K562 (cell line): ENCODE measurements around the gene AKR1D1. TPM values are rescaled to one million over a fixed set of nuclear protein-coding genes. Genes with fewer than 3 reads are reported as not detected.
A peak's percentile ranks its signal among the peaks of the same experiment; 100 is the strongest.

Experiments
- ATAC-seq: fragments of 200-7000 bp; cut with Tn5 transposase; 3 replicates; pipeline ENCODE4 v1.9.1; 2020; ENCODE audit warnings: moderate library complexity
- BruUV-seq: library from RNA; stranded (reverse); fragments of 400-500 nt; replicated peaks from 2 replicates; lab custom pipeline; 2021; lab: Mats Ljungman, UMichigan
- CTCF ChIA-PET: fragments of 300-600 bp; formaldehyde crosslinking; extraction: SDS; loops from one replicate; lab custom pipeline; 2021; ENCODE audit warnings: low intra/inter-chr PET ratio; lab: Yijun Ruan, JAX
- POLR2A ChIA-PET: fragments of 300-600, 350-650 bp; sonication (Branson Sonifier 250); formaldehyde crosslinking; extraction: SDS; loops from one replicate; lab custom pipeline; 2021; ENCODE audit warnings: antibody characterized with exemption, inconsistent platforms; lab: Yijun Ruan, JAX
- DNase-seq, 4 experiments: peaks; one replicate each; pipeline versions ENCODE4 v3.0.0 to v3.0.0-alpha.2; 2011 to 2018; ENCODE audit warnings: low spot score in 3 of 4, mixed read lengths in 3 of 4; ENCODE audit errors: extremely low read depth in 1 of 4
- FAIRE-seq: peaks from 2 replicates; lab custom pipeline; 2011; peaks lifted over from hg19 to GRCh38; lab: Jason Lieb, UNC
- H2AFZ ChIP-seq: 2 replicates; pipeline ENCODE4 v1.6.0; 2011; ENCODE audit warnings: low read depth, low read length, control low read depth, inconsistent platforms
- H3K27ac ChIP-seq: fragments of 200-600 bp; 3 replicates; pipeline ENCODE4 v1.8.0; 2011; ENCODE audit warnings: low read depth, mild to moderate bottlenecking, control low read depth, inconsistent platforms, low read length, moderate library complexity, mixed read lengths; ENCODE audit errors: extremely low read depth
- H3K27me3 ChIP-seq, 2 experiments: fragments of 300-600 bp in 1 of 2; 2 replicates in 1 of 2; 3 replicates in 1 of 2; pipeline versions ENCODE4 v1.6.0 to v1.8.0; 2011; ENCODE audit warnings: inconsistent platforms in 2 of 2, low read length in 2 of 2, mild to moderate bottlenecking in 1 of 2, mixed read lengths in 1 of 2, moderate library complexity in 1 of 2; ENCODE audit not compliant: control insufficient read depth in 2 of 2, insufficient read depth in 2 of 2
- H3K36me3 ChIP-seq: fragments of 300-600 bp; 3 replicates; pipeline ENCODE4 v1.8.0; 2011; ENCODE audit warnings: mild to moderate bottlenecking, low read length, inconsistent platforms; ENCODE audit not compliant: control insufficient read depth, insufficient read depth
- H3K4me1 ChIP-seq, 2 experiments: fragments of 200-600 bp in 1 of 2; replicated peaks in 1 of 2; 2 replicates in 1 of 2; 3 replicates in 1 of 2; pipeline versions ENCODE4 v1.5.1 to v1.8.0; 2011; ENCODE audit warnings: inconsistent platforms in 2 of 2, low read length in 2 of 2, mild to moderate bottlenecking in 1 of 2, mixed read lengths in 1 of 2, moderate library complexity in 1 of 2; ENCODE audit not compliant: control insufficient read depth in 2 of 2, insufficient read depth in 2 of 2
- H3K4me2 ChIP-seq: 2 replicates; pipeline ENCODE4 v1.6.1; 2011; ENCODE audit warnings: low read length, control low read depth, inconsistent platforms, mixed read lengths; ENCODE audit not compliant: insufficient read depth
- H3K4me3 ChIP-seq: fragments of 200-600 bp; sonication (generic), shearing (Covaris generic); 2 replicates; pipeline ENCODE4 v1.5.1; 2016; ENCODE audit warnings: control low read depth, inconsistent platforms
- H3K79me2 ChIP-seq: fragments of 200-600 bp; 3 replicates; pipeline ENCODE4 v1.8.0; 2011; ENCODE audit warnings: low read length, inconsistent platforms; ENCODE audit not compliant: control insufficient read depth, insufficient read depth
- H3K9ac ChIP-seq, 2 experiments: 2 replicates each; pipeline versions ENCODE4 v1.6.0 to v1.6.1; 2011; ENCODE audit warnings: low read depth in 2 of 2, low read length in 2 of 2, control low read depth in 1 of 2, inconsistent platforms in 1 of 2, mild to moderate bottlenecking in 1 of 2, mixed read lengths in 1 of 2; ENCODE audit not compliant: insufficient read depth in 1 of 2
- H3K9me1 ChIP-seq: one replicate; pipeline ENCODE4 v1.6.0; 2011; ENCODE audit warnings: inconsistent platforms, mild to moderate bottlenecking, low read length, moderate library complexity; ENCODE audit not compliant: control insufficient read depth, insufficient read depth
- H3K9me3 ChIP-seq: replicated peaks from 2 replicates; pipeline ENCODE4 v1.5.1; 2011; ENCODE audit warnings: low read depth, low read length, inconsistent platforms; ENCODE audit not compliant: control insufficient read depth, insufficient read depth
- H4K20me1 ChIP-seq: replicated peaks from 2 replicates; pipeline ENCODE4 v1.6.1; 2011; ENCODE audit warnings: low read length, inconsistent platforms, mixed read lengths; ENCODE audit not compliant: control insufficient read depth, insufficient read depth
- ARID1B ChIP-seq: fragments of 450-650 bp; IDR thresholded peaks from 2 replicates; pipeline ENCODE4 v1.6.1; 2016; ENCODE audit warnings: antibody characterized with exemption, mild to moderate bottlenecking, inconsistent platforms
- C11orf30 ChIP-seq: fragments of 450-650 bp; IDR thresholded peaks from 2 replicates; pipeline ENCODE4 v1.6.1; 2016; ENCODE audit warnings: low read depth, mild to moderate bottlenecking
- CBFA2T3 ChIP-seq: fragments of 450-650 bp; IDR thresholded peaks from 2 replicates; pipeline ENCODE4 v1.6.1; 2017
- FOSL1 ChIP-seq: fragments of 200-800 bp; sonication (Bioruptor generic); conservative IDR thresholded peaks from 2 replicates; pipeline ENCODE4 v1.6.1; 2016; ENCODE audit warnings: missing genetic modification characterization, missing compliant biosample characterization
- FOXK1 ChIP-seq: sonication (generic); formaldehyde crosslinking; IDR thresholded peaks from 2 replicates; pipeline ENCODE4 v1.8.0; 2022; ENCODE audit warnings: missing genetic modification reagents, mild to moderate bottlenecking, borderline replicate concordance
- HMG20A ChIP-seq: fragments of 450-650 bp; formaldehyde crosslinking; conservative IDR thresholded peaks from 2 replicates; pipeline ENCODE4 v1.4.0; 2020; ENCODE audit warnings: mild to moderate bottlenecking, mixed read lengths
- POLR3G ChIP-seq: IDR thresholded peaks from 2 replicates; pipeline ENCODE4 v1.6.1; 2011; ENCODE audit not compliant: insufficient read length, insufficient replicate concordance; ENCODE audit errors: extremely low read depth
- RBM34 ChIP-seq: fragments of 200-400 bp; formaldehyde crosslinking; IDR thresholded peaks from 2 replicates; pipeline ENCODE4 v1.6.1; 2018; ENCODE audit warnings: low read length, borderline replicate concordance; ENCODE audit not compliant: insufficient read depth
- SMC3 ChIP-seq: conservative IDR thresholded peaks from 2 replicates; pipeline ENCODE4 v1.6.1; 2011; ENCODE audit warnings: low read depth, low read length, improper control_type of control experiment; ENCODE audit not compliant: insufficient read depth
- SPI1 ChIP-seq: IDR thresholded peaks from 2 replicates; pipeline ENCODE4 v1.6.1; 2011; ENCODE audit warnings: low read depth, low read length, control low read depth, borderline replicate concordance
- TCF3 ChIP-seq: sonication (generic); formaldehyde crosslinking; IDR thresholded peaks from 2 replicates; pipeline ENCODE4 v1.4.0; 2020; ENCODE audit warnings: mild to moderate bottlenecking, missing genetic modification reagents
- ZNF224 ChIP-seq: sonication (generic); formaldehyde crosslinking; IDR thresholded peaks from 2 replicates; pipeline ENCODE4 v1.8.0; 2022; ENCODE audit warnings: mild to moderate bottlenecking, missing genetic modification reagents
- ZSCAN32 ChIP-seq: fragments of 450-650 bp; formaldehyde crosslinking; IDR thresholded peaks from 2 replicates; pipeline ENCODE4 v1.4.0; 2020; ENCODE audit warnings: mild to moderate bottlenecking, moderate library complexity
- WGBS: fragments of 100-300 bp; shearing (Covaris generic); methylation state at CpG from one replicate; pipeline ENCODE4 v1.1.6; 2016; ENCODE audit warnings: low coverage, mixed read lengths; ENCODE audit not compliant: insufficient coverage; ENCODE audit errors: missing lambda C conversion rate; 5-methylcytosine and 5-hydroxymethylcytosine counted together
- in situ Hi-C: fragments of 300-500 bp; cut with MboI; formaldehyde crosslinking; loops from 4 replicates; pipeline ENCODE4 v1.15.0; 2018; ENCODE audit warnings: inconsistent platforms, mixed read lengths
- intact Hi-C: fragments of 100-400 bp; cut with micrococcal nuclease; formaldehyde crosslinking; loops from 2 replicates; pipeline ENCODE4 v1.14.2; 2022
- polyA plus RNA-seq, 8 experiments: library from polyadenylated mRNA; depleted of rRNA in 4 of 8; stranded (reverse) in 5 of 8; unstranded in 3 of 8; fragments of >200 nt; fragmentation: Nextera tagmentation in 2 of 8; fragmentation: Illumina TruSeq in 1 of 8; extraction: Ambion mirVana in 2 of 8; extraction: Trizol in 1 of 8; gene quantifications; 2 replicates each; pipeline versions ENCODE4 v1.2.1 to v1.2.3, GENCODE V29; 2011 to 2014; ENCODE audit warnings: inconsistent platforms in 1 of 8, missing spikeins in 1 of 8
- total RNA-seq, 7 experiments: library from RNA; depleted of rRNA in 6 of 7; stranded (reverse); fragments of >200 nt in 6 of 7; fragmentation: Illumina TruSeq in 2 of 7; extraction: Trizol in 2 of 7; gene quantifications; 2 replicates each; pipeline versions ENCODE4 v1.2.1 to v1.2.3, GENCODE V29; 2011 to 2021; ENCODE audit warnings: low replicate concordance in 1 of 7
- TF ChIP-seq, protein P1 (sequence below): fragments of 250-450 bp; sonication (Bioruptor Pico); IDR thresholded peaks from 2 replicates; pipeline ENCODE4 v1.5.0; 2021; ENCODE audit warnings: mild to moderate bottlenecking, borderline replicate concordance

The AKR1D1 gene
- total and polyA plus RNA-seq, 9 of the 15 experiments (the other 6 are each of a cell fraction or from before 2014, with no cell fraction given): not detected

DNA sequence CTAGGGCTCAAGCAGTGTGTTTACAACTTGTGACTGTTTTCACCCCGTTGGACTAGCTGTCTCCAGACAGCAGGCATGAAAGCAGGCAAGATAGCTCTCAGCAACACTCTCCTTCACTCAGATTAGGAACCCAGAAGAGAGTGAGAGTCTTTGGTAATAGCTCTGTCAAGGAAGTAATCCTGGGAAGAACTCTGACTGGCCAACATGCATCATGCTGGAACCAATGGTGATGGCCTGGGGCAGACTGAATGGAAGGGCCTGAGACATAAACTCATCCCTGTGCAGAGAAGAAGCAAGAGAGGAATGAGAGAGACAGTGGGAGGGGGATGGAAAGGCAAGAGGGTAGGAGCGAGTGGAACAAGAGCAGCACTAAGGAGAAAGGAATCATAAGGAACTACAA, 48.9 kb downstream of the AKR1D1 start:
- H4K20me1 ChIP-seq: no peaks in the 10 kb centered on the region
- no peak for DNase-seq
- BruUV-seq: no TSS peak
- in situ Hi-C loops: no loop called here
- TF ChIP-seq POLR3G (no peak), FOXK1 (no peak)
- TF ChIP-seq, all 486 proteins: peak for 0
- FAIRE-seq: no peak
- Histone ChIP-seq H3K36me3 (no peaks in the 10 kb centered on the region), H2AFZ (no peak overlapping the region), H3K9ac (no peak overlapping the region), H3K79me2 (no peaks in the 10 kb centered on the region), H3K4me1 (peaks cover 0 to 5% of the 10 kb centered on the region in 2 experiments; a peak in 1 of 5 replicates), H3K9me1 (no peaks in the 10 kb centered on the region), H3K9me3 (no peaks in the 10 kb centered on the region), H3K27ac (no peak overlapping the region), H3K27me3 (peaks cover 23 to 51% of the 10 kb centered on the region in 2 experiments; a peak in 4 of 5 replicates), H3K4me3 (no peak overlapping the region), H3K4me2 (no peak overlapping the region)
- no peak for ATAC-seq
- CTCF ChIA-PET: no interaction called here
- intact Hi-C loops: no loop called here
- WGBS: 0% methylated on average over 2 of the region's 2 CpGs
- POLR2A ChIA-PET: interaction anchor here (0.6 kb wide), 1 partner anchor 110 kb away, joined by 3 read pairs; no protein-coding TSS in a partner anchor

DNA sequence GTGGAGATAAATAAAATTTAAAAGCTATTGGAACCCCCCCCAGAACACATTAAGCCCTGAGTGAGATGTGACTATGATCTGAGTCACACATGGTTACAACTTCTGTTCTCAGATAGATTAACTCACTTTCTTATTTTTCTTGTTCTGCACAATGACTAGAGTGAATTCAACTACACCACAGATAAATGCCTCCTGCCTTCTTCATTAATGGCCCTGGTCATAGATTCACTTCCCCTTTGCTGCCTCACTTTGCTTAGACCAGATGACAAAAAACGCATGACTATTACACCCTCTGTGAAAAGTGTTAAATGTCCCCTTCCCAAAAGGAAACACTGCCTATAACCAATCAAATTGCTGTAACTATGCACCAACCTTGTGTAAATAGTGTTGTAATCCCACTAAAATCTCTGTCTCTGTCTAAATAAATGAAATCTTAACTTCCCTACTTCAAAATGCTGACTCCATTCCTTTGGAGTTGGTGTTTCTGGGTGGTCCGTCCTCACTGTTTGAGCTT, 49.4 kb downstream of the AKR1D1 start:
- in situ Hi-C loops: no loop called here
- Histone ChIP-seq H3K9me1 (no peaks in the 10 kb centered on the region), H3K4me1 (peaks cover 0 to 5% of the 10 kb centered on the region in 2 experiments; a peak in 1 of 5 replicates), H3K27me3 (peaks cover 21 to 46% of the 10 kb centered on the region in 2 experiments; a peak in 4 of 5 replicates), H3K79me2 (no peaks in the 10 kb centered on the region), H3K36me3 (no peaks in the 10 kb centered on the region), H3K9ac (no peak overlapping the region), H4K20me1 (no peaks in the 10 kb centered on the region), H3K9me3 (no peaks in the 10 kb centered on the region), H3K4me3 (no peak overlapping the region), H3K27ac (no peak overlapping the region), H3K4me2 (no peak overlapping the region), H2AFZ (no peak overlapping the region)
- FAIRE-seq: no peak
- ChIA-PET POLR2A (no interaction called here), CTCF (no interaction called here)
- intact Hi-C loops: no loop called here
- no peak; the same call in 2 of the 3 replicates for ATAC-seq
- DNase-seq: no peak
- WGBS: 3% methylated on average over 2 of the region's 2 CpGs
- BruUV-seq: no TSS peak
- TF ChIP-seq SMC3 (no peak), HMG20A (CRISPR knock-in tag) (no peak), SPI1 (peak; percentile 79), C11orf30 (peak; percentile 24; the same call in 1 of the 2 replicates), CBFA2T3 (peak; percentile 48), ARID1B (peak; percentile 42; the same call in 1 of the 2 replicates), ZSCAN32 (no peak), ZNF224 (CRISPR knock-in tag) (no peak), FOSL1 (peak; percentile 99), RBM34 (no peak), TCF3 (peak; percentile 22; the same call in 1 of the 2 replicates)
- TF ChIP-seq, protein P1, sequence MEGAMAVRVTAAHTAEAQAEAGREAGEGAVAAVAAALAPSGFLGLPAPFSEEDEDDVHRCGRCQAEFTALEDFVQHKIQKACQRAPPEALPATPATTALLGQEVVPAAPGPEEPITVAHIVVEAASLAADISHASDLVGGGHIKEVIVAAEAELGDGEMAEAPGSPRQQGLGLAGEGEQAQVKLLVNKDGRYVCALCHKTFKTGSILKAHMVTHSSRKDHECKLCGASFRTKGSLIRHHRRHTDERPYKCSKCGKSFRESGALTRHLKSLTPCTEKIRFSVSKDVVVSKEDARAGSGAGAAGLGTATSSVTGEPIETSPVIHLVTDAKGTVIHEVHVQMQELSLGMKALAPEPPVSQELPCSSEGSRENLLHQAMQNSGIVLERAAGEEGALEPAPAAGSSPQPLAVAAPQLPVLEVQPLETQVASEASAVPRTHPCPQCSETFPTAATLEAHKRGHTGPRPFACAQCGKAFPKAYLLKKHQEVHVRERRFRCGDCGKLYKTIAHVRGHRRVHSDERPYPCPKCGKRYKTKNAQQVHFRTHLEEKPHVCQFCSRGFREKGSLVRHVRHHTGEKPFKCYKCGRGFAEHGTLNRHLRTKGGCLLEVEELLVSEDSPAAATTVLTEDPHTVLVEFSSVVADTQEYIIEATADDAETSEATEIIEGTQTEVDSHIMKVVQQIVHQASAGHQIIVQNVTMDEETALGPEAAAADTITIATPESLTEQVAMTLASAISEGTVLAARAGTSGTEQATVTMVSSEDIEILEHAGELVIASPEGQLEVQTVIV (CRISPR knock-in tag): no peak
